ENCODE measurements around the gene TCP11. TPM values are rescaled to one million over a fixed set of nuclear protein-coding genes. Genes with fewer than 3 reads are reported as not detected.

TCP11 gene
- total RNA-seq, result 0.43 TPM

DNA sequence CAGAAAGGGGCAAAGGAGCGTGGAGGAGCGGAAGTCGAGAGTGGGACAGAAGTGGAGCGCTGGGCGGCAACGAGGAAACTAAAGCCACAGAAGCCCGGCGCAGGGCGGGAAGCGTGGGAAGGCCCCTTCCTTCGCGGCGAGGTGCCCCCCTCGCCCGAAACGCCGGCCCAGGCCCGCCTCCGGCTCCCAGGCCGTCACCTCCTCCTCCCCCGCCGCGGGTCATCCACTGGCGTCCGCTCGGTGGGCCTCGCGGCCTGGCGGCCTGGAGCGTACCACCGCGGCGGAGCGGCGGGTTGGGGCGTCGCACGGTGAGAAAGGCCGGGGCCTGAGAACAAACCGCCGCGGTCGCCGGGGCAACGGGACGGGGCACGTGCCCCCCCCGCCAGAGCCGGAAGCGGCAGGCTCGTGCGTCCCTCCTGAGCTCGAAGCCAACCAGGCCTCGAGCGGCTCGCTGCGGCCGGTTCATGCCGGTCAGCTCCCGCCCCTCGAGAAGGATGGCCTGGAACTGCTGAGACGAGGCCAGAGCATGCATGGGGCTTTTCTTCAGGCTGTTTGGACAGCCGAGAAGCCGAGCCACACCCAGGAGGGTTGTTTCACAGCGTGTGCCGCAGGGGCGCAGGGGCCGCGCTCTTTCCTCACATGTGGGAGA is at the start of gene TCP11:
TSS of gene TCP11 (minus strand) at position 333 of the 649 bp plus-strand sequence. CDS start 469 bp downstream, outside the sequence.
- Histone ChIP-seq H3K9me3 (no peaks in the 10 kb centered on the region), H3K4me3 (peak within 1 kb of the TSS in 1 of 2 donors; percentile 36), H3K36me3 (no peaks in the 10 kb centered on the region), H3K4me1 (peaks cover 0 to 4% of the 10 kb centered on the region in 2 donors), H3K27me3 (no peaks in the 10 kb centered on the region), H3K27ac (no peak within 1 kb of the TSS)
- intact Hi-C loops (cut with DNase I), result loop anchor here (5.0 kb wide), 2 partner anchors 79 to 254 kb away; partner anchors contain the start of genes ANKS1A and TAF11
- no peak for DNase-seq (ENCODE audit: low spot score in 2 of 2)
- no peak for TF ChIP-seq CTCF (IDR thresholded peaks at IDR 0.05)

DNA sequence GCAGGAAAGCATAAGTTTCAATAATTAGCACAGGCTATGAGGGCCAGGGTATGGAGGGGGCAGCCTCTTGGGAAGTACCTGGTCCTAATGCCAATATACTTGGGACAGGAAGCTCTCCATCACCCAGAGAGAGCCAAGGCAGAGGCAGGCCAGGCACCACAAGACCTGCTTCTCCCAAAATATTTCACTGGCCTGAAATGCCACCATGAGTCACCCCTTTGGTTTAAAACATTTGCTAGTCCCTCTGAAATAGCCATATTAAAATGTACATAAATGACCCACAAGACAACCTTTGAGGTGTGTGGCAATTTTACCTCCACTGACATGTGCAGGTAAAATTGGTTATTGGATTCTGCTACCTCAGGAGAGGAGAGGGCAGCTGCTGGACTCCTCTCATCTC is 49.2 kb upstream of the TCP11 start:
- no peaks in the 10 kb centered on the region for H3K27me3 ChIP-seq
- TF ChIP-seq CTCF (IDR thresholded peaks at IDR 0.05), result no peak
- intact Hi-C loops (cut with DNase I), result no loop called here
- H3K4me1 ChIP-seq, result peaks cover 0 to 21% of the 10 kb centered on the region in 2 donors
- H3K4me3 ChIP-seq, result no peak overlapping the region
- no peaks in the 10 kb centered on the region for H3K9me3 ChIP-seq
- H3K36me3 ChIP-seq, result no peaks in the 10 kb centered on the region
- no peak for DNase-seq (ENCODE audit: low spot score in 2 of 2)
- peak overlapping the region; percentile 24 to 37 for H3K27ac ChIP-seq

DNA sequence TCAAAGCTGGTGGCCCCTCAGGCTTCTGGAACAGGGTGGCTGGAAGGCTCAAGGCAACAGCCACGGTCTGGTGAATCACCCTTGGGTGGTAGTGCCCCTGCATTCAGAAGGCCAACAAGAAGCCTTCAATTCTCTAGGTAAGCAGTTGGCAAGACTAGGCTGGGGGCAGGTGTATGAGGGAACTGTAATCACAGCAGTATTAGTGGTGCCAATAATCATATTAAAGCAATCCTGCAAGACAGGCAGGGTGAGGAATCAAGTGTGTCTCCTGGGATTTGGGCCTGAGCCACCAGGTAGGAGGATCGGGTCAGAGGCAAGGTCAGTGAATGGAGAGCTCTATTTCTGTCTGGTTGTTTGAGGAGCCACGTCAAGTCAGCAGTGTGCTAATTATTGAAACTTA is 47.7 kb upstream of the TCP11 start:
- no peak overlapping the region for H3K27ac ChIP-seq
- no peak overlapping the region for H3K4me3 ChIP-seq
- no peaks in the 10 kb centered on the region for H3K27me3 ChIP-seq
- H3K9me3 ChIP-seq, result no peaks in the 10 kb centered on the region
- peaks cover 0 to 28% of the 10 kb centered on the region in 2 donors for H3K4me1 ChIP-seq
- no peak for DNase-seq (ENCODE audit: low spot score in 2 of 2)
- no peak for TF ChIP-seq CTCF (IDR thresholded peaks at IDR 0.05)
- intact Hi-C loops (cut with DNase I), result no loop called here
- H3K36me3 ChIP-seq, result no peaks in the 10 kb centered on the region

GRCh38 chr6:35186571-35186970 is 45.4 kb upstream of the TCP11 start:
- H3K27me3 ChIP-seq, result no peaks in the 10 kb centered on the region
- peaks cover 0 to 43% of the 10 kb centered on the region in 2 donors for H3K4me1 ChIP-seq
- H3K9me3 ChIP-seq, result no peaks in the 10 kb centered on the region
- no peaks in the 10 kb centered on the region for H3K36me3 ChIP-seq
- DNase-seq (ENCODE audit: low spot score in 2 of 2), result no peak
- peak overlapping the region; percentile 91 to 94 for H3K27ac ChIP-seq
- H3K4me3 ChIP-seq, result no peak overlapping the region
- no peak for TF ChIP-seq CTCF (IDR thresholded peaks at IDR 0.05)
- intact Hi-C loops (cut with DNase I), result no loop called here

DNA sequence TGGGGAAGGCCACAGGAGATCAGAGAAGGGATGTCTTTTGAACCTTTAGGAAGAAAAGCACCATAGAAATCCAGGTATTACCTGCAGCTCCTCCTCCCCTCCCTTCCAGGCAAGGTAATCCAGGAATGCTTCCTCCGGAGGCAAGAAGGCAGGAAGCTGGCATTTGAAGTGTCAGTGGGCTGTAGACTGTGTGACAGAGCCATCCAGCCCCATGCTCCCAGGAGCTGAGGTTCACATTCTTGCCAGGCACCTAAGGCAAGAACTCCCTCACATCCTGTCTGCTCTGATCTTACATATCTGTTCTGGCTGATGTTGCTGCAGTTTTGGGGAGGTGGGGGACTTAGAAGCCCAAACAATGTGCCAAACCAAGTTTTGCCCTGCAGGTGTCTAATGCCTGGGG is 44.8 kb upstream of the TCP11 start:
- intact Hi-C loops (cut with DNase I), result no loop called here
- Histone ChIP-seq H3K27me3 (no peaks in the 10 kb centered on the region), H3K27ac (peak overlapping the region; percentile 91 to 94), H3K4me3 (no peak overlapping the region), H3K9me3 (no peaks in the 10 kb centered on the region), H3K4me1 (peaks cover under 1 to 46% of the 10 kb centered on the region in 2 donors), H3K36me3 (no peaks in the 10 kb centered on the region)
- no peak for DNase-seq (ENCODE audit: low spot score in 2 of 2)
- TF ChIP-seq CTCF (IDR thresholded peaks at IDR 0.05), result no peak
